Loucy (cell line): ENCODE measurements around the gene RBP4.

ENCODE experiments used
- H2AFZ ChIP-seq: fragments of 200-600 bp; sonication (generic); 2 replicates; pipeline ENCODE4 v1.6.0; 2016; ENCODE audit warnings: antibody characterized with exemption, mild to moderate bottlenecking, low read length, moderate library complexity
- H3F3A ChIP-seq: fragments of 200-600 bp; 2 replicates; pipeline ENCODE4 v1.6.0; 2016; ENCODE audit warnings: antibody characterized with exemption, low read depth, mild to moderate bottlenecking
- H3K27me3 ChIP-seq: fragments of 200-600 bp; sonication (generic); 2 replicates; pipeline ENCODE4 v1.6.1; 2014; ENCODE audit warnings: low read length, mild to moderate bottlenecking; ENCODE audit not compliant: insufficient read depth, poor library complexity, severe bottlenecking
- H3K36me3 ChIP-seq: fragments of 200-600 bp; sonication (generic); 2 replicates; pipeline ENCODE4 v1.6.1; 2016; ENCODE audit warnings: low read length; ENCODE audit not compliant: insufficient read depth
- H3K4me1 ChIP-seq: fragments of 200-600 bp; sonication (generic); 2 replicates; pipeline ENCODE4 v1.5.1; 2014; ENCODE audit warnings: low read length, mild to moderate bottlenecking; ENCODE audit not compliant: insufficient read depth, poor library complexity, severe bottlenecking
- H3K4me2 ChIP-seq: fragments of 200-600 bp; sonication (generic); 2 replicates; pipeline ENCODE4 v1.6.0; 2014; ENCODE audit warnings: antibody characterized with exemption, low read length, low read depth, mild to moderate bottlenecking; ENCODE audit not compliant: poor library complexity, severe bottlenecking
- H3K4me3 ChIP-seq: fragments of 200-600 bp; sonication (generic); 2 replicates; pipeline ENCODE4 v1.5.1; 2014; ENCODE audit warnings: low read length, mild to moderate bottlenecking, mixed read lengths; ENCODE audit not compliant: poor library complexity, severe bottlenecking
- H3K79me2 ChIP-seq: fragments of 200-600 bp; sonication (generic); 2 replicates; pipeline ENCODE4 v1.6.1; 2014; ENCODE audit warnings: low read length; ENCODE audit not compliant: insufficient read depth
- H3K9ac ChIP-seq: fragments of 200-600 bp; sonication (generic); 2 replicates; pipeline ENCODE4 v1.6.0; 2014; ENCODE audit warnings: mild to moderate bottlenecking, low read depth, low read length, moderate library complexity; ENCODE audit not compliant: poor library complexity, severe bottlenecking
- H3K9me2 ChIP-seq: fragments of 200-600 bp; sonication (generic); replicated peaks from 2 replicates; pipeline ENCODE4 v1.6.1; 2016; ENCODE audit warnings: low read depth, low read length, mixed read lengths
- H3K9me3 ChIP-seq: fragments of 200-600 bp; sonication (generic); 2 replicates; pipeline ENCODE4 v1.6.1; 2014; ENCODE audit warnings: mild to moderate bottlenecking, antibody characterized with exemption, low read length, low read depth; ENCODE audit not compliant: insufficient read depth
- H4K20me1 ChIP-seq: fragments of 200-600 bp; sonication (generic); 2 replicates; pipeline ENCODE4 v1.6.0; 2014; ENCODE audit warnings: antibody characterized with exemption, low read length, mild to moderate bottlenecking; ENCODE audit not compliant: insufficient read depth, poor library complexity, severe bottlenecking
- EZH2phosphoT487 ChIP-seq: fragments of 200-600 bp; IDR thresholded peaks from 2 replicates; pipeline ENCODE4 v1.6.1; 2018; ENCODE audit warnings: antibody characterized with exemption, mild to moderate bottlenecking, moderate library complexity, borderline replicate concordance
- TF ChIP-seq, protein P1 (sequence below): fragments of 200-600 bp; sonication (generic); conservative IDR thresholded peaks from 2 replicates; pipeline ENCODE4 v1.5.1; 2014; ENCODE audit warnings: mild to moderate bottlenecking, antibody characterized with exemption, low read length

RBP4 gene

DNA sequence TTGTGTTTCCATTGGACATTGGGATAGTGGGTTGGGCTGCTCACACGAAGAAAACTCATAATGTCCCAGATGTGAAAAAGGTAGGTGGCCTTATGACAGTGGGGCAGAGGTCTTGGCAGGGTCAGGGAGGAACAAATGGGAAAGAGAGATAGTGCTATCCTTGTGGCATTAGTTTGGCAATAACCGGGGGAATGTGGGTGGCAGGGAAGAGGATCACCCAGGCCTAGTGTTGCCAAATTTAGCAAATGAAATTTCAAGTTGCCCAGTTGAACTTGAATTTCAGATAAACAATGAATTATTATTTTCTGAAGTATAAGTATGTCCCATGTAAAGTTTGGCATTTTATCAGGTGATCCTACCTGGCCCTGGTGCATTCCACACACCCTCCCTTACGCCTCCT, 12.1 kb upstream of the RBP4 start:
- H3K27me3 ChIP-seq, result no peaks in the 10 kb centered on the region
- H4K20me1 ChIP-seq, result no peaks in the 10 kb centered on the region
- H2AFZ ChIP-seq, result no peak overlapping the region
- no peaks in the 10 kb centered on the region for H3K9me3 ChIP-seq
- H3K9ac ChIP-seq, result no peak overlapping the region
- H3K9me2 ChIP-seq, result no peaks in the 10 kb centered on the region
- H3K4me1 ChIP-seq, result no peaks in the 10 kb centered on the region
- no peaks in the 10 kb centered on the region for H3K79me2 ChIP-seq
- no peak overlapping the region for H3K4me3 ChIP-seq
- no peak overlapping the region for H3K4me2 ChIP-seq
- TF ChIP-seq, protein P1, sequence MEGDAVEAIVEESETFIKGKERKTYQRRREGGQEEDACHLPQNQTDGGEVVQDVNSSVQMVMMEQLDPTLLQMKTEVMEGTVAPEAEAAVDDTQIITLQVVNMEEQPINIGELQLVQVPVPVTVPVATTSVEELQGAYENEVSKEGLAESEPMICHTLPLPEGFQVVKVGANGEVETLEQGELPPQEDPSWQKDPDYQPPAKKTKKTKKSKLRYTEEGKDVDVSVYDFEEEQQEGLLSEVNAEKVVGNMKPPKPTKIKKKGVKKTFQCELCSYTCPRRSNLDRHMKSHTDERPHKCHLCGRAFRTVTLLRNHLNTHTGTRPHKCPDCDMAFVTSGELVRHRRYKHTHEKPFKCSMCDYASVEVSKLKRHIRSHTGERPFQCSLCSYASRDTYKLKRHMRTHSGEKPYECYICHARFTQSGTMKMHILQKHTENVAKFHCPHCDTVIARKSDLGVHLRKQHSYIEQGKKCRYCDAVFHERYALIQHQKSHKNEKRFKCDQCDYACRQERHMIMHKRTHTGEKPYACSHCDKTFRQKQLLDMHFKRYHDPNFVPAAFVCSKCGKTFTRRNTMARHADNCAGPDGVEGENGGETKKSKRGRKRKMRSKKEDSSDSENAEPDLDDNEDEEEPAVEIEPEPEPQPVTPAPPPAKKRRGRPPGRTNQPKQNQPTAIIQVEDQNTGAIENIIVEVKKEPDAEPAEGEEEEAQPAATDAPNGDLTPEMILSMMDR, result no peak
- no peak for TF ChIP-seq EZH2phosphoT487
- H3K36me3 ChIP-seq, result no peaks in the 10 kb centered on the region
- H3F3A ChIP-seq, result no peaks in the 10 kb centered on the region

GRCh38 chr10:93612311-93612710, 11.3 kb upstream of the RBP4 start, which contains the start of gene PDE6C:
Gene PDE6C (plus strand): TSS chr10:93612537. CDS start chr10:93612726, 189 bp downstream.
- H3K79me2 ChIP-seq, result no peaks in the 10 kb centered on the region
- no peak within 1 kb of the TSS for H3K4me3 ChIP-seq
- no peak for TF ChIP-seq EZH2phosphoT487
- TF ChIP-seq, protein P1, result no peak
- no peaks in the 10 kb centered on the region for H4K20me1 ChIP-seq
- no peaks in the 10 kb centered on the region for H3K36me3 ChIP-seq
- H2AFZ ChIP-seq, result no peak within 1 kb of the TSS
- H3K4me1 ChIP-seq, result no peaks in the 10 kb centered on the region
- no peak within 1 kb of the TSS for H3K4me2 ChIP-seq
- no peaks in the 10 kb centered on the region for H3F3A ChIP-seq
- no peaks in the 10 kb centered on the region for H3K9me2 ChIP-seq
- no peaks in the 10 kb centered on the region for H3K9me3 ChIP-seq
- no peak within 1 kb of the TSS for H3K9ac ChIP-seq
- H3K27me3 ChIP-seq, result no peaks in the 10 kb centered on the region

DNA sequence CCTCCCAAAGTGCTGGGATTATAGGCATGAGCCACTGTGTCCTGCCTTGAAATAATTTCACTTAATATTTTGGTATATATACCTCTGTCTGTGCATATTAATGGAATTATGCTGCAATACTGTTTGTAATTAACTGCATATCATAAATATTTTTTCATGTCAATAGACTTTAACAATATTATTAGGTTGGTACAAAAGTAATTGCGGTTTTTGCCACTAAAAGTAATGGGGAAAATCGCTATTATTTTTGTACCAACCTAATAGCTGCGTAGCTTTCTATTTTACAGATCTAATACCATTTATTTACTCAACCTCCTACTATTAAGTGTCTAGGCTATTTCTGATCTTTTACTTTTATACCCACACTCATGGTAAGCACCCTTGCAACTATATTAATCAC, 7.4 kb upstream of the RBP4 start:
- TF ChIP-seq EZH2phosphoT487, result no peak
- TF ChIP-seq, protein P1, result no peak
- H3K4me3 ChIP-seq, result no peak overlapping the region

More for the DNA sequence above, 7.4 kb upstream of the RBP4 start:
- H3K4me1 ChIP-seq, result no peaks in the 10 kb centered on the region
- H3K9me2 ChIP-seq, result no peaks in the 10 kb centered on the region
- no peaks in the 10 kb centered on the region for H4K20me1 ChIP-seq
- no peak overlapping the region for H3K9ac ChIP-seq
- H3K9me3 ChIP-seq, result no peaks in the 10 kb centered on the region
- no peak overlapping the region for H3K4me2 ChIP-seq
- H3K79me2 ChIP-seq, result no peaks in the 10 kb centered on the region
- no peaks in the 10 kb centered on the region for H3F3A ChIP-seq
- no peaks in the 10 kb centered on the region for H3K27me3 ChIP-seq
- no peak overlapping the region for H2AFZ ChIP-seq
- H3K36me3 ChIP-seq, result no peaks in the 10 kb centered on the region
